ENCODE measurements around the gene GPR26.

Gene GPR26

GRCh38 chr10:123669886-123670285 lies 3.7 kb downstream of the GPR26 start:
- no peak for TF ChIP-seq CTCF (IDR thresholded peaks at IDR 0.05; ENCODE audit: low read depth, low read length)
- DNase-seq (ENCODE audit: extremely low read depth, low read depth): no peak

- no peak for TF ChIP-seq CTCF (IDR thresholded peaks at IDR 0.05; ENCODE audit: low read depth, low read length)
- no peak for DNase-seq (ENCODE audit: extremely low read depth, low read depth)
Observed at GRCh38 chr10:123673198-123673597, 7.0 kb downstream of the GPR26 start.

- no peak for DNase-seq (ENCODE audit: extremely low read depth, low read depth)
- TF ChIP-seq CTCF (IDR thresholded peaks at IDR 0.05; ENCODE audit: low read depth, low read length): no peak
Observed at GRCh38 chr10:123674741-123675140, 8.6 kb downstream of the GPR26 start.

GRCh38 chr10:123675811-123676210 lies 9.7 kb downstream of the GPR26 start:
- no peak for TF ChIP-seq CTCF (IDR thresholded peaks at IDR 0.05; ENCODE audit: low read depth, low read length)
- DNase-seq (ENCODE audit: extremely low read depth, low read depth): no peak

- no peak for TF ChIP-seq CTCF (IDR thresholded peaks at IDR 0.05; ENCODE audit: low read depth, low read length)
- no peak for DNase-seq (ENCODE audit: extremely low read depth, low read depth)
Observed at GRCh38 chr10:123677556-123677955, 11.4 kb downstream of the GPR26 start.

- no peak for TF ChIP-seq CTCF (IDR thresholded peaks at IDR 0.05; ENCODE audit: low read depth, low read length)
- DNase-seq (ENCODE audit: extremely low read depth, low read depth): no peak
Observed at GRCh38 chr10:123678376-123678775, 12.2 kb downstream of the GPR26 start.

GRCh38 chr10:123681285-123681684 lies 15.1 kb downstream of the GPR26 start:
- TF ChIP-seq CTCF (IDR thresholded peaks at IDR 0.05; ENCODE audit: low read depth, low read length): no peak

More at GRCh38 chr10:123681285-123681684, 15.1 kb downstream of the GPR26 start:
- DNase-seq (ENCODE audit: extremely low read depth, low read depth): no peak
